NCI-H1436 treated with DMSO at 0.1 percent for 48 hours (cell line): Measurements from ENCODE around the gene CHSY1.

Experiments
- DNase-seq: peaks from one replicate; lab custom pipeline; 2025; lab: John Stamatoyannopoulos, UW

Gene CHSY1

GRCh38 chr15:101171954-101172353 is 79.9 kb downstream of the CHSY1 start:
- no peak for DNase-seq

- no peak for DNase-seq
Measured at GRCh38 chr15:101170568-101171350, 81.1 kb downstream of the CHSY1 start.

DNA sequence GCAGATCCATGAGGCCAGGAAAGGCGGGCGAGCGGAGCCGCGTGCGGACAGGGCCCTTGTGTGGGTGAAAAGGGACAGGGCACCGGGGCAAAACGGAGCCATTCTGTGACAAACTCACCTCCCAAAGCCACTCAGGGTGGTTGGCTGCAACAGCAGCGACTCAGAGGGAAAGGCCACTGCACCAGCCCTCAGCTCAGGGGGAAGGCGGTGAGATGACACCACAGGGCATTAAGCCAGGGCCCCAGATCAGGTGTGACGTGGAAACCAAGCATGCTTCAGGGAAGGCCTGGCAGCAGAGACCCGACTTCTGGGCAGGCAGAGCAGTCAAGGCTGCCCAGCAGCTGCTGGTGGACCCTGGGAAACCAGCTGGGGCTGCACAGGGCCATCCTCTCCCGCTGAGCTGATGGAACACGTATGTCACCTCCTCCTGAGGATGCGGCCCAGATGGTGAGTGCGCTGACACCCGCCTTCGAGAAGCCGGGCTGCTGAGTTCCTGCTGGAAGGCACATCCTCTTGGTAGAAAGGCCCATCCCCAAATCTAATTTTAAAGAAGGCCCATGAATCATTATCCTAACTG is 82.3 kb downstream of the CHSY1 start:
- DNase-seq: no peak

- no peak for DNase-seq
Measured at GRCh38 chr15:101168898-101169494, 82.9 kb downstream of the CHSY1 start.

GRCh38 chr15:101168463-101168824 is 83.4 kb downstream of the CHSY1 start:
- no peak for DNase-seq

- no peak for DNase-seq
Measured at GRCh38 chr15:101167753-101168462, 83.9 kb downstream of the CHSY1 start.

DNA sequence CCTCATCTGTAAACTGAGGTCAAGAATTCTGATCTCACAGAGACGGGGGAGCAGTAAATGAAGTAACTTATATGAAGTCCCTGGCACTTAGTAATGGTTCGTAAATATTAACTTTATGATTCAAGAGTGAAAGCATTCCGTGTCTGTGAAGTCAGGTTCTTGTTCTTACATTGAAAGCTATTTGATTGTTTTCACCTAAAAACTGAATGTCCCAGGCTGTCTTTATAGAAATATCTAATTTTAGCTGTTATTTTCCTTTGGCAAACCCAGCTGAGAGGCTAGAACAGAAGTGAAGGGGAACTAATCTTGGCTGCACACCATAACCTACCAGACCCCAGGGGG is 84.5 kb downstream of the CHSY1 start:
- DNase-seq: no peak

DNA sequence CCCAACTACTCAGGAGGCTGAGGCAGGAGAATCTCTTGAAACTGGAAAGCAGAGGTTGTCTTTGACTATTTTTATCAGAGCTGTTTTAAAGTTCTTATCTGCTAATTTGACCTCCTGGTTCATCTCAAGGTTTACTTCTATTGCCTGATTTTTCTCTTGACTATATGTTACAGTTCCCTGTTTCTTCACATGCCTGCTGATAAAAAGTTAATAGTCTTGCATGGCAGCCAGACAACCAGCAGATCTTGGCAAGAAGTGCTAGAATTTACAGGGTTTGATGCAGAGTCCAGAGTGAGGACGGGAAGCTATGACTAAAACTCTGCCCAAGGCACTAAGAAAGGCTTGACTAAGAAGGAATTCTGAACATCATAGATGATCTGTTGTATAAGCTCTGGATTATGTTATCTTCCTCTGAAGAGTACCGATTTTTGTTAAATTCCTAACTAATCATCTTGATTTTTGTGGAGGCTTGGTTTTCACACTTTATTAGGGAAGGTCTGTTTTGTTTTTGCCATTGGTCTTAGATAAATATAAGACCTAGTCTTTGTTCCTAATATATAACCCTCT is 85.9 kb downstream of the CHSY1 start:
- DNase-seq: no peak

GRCh38 chr15:101162701-101163483 is 89.0 kb downstream of the CHSY1 start:
- no peak for DNase-seq

- DNase-seq: no peak
Measured at GRCh38 chr15:101161656-101162055, 90.2 kb downstream of the CHSY1 start.

- DNase-seq: no peak
Measured at GRCh38 chr15:101159936-101160815, 91.7 kb downstream of the CHSY1 start.

DNA sequence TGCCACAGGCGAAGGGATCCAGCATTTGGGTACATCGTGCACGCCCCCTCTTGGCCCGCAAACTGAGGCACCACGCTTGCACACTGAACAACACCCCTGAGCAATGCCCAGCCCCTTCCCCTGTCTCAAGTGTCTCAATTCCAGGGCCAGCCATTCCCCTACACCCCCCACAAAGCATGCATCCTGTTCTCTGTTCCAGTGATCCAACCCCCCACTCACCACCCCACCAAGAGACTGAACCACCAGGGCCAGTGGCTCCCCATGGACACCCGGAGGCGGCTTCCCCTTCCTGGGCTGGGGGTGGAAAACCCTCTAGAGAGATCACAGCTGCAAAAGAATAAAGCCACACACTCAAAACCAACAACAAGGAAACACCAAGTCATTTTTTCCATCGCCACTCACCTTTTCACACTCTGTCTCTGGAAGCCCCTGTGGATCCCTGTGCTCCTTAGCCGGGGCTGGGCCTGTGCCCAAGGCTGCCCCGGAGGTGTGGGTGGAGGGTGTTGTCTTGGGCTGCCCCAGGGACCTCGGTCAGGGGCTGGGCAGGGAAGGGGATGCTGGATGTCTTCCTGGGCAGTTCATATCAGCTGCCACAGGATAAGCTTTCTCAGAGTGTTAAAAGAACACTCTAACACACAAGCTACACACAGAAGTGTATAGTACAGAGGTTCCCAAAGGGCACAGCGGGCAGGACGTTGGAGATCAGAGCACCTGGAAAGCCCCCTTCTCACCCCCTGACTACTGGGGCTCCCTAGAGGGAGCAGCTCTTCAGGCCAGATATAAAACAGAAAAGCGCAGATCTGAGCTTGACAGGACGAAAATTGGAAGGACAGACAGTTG is 92.5 kb downstream of the CHSY1 start:
- no peak for DNase-seq

- DNase-seq: no peak
Measured at GRCh38 chr15:101158166-101159095, 93.4 kb downstream of the CHSY1 start.

DNA sequence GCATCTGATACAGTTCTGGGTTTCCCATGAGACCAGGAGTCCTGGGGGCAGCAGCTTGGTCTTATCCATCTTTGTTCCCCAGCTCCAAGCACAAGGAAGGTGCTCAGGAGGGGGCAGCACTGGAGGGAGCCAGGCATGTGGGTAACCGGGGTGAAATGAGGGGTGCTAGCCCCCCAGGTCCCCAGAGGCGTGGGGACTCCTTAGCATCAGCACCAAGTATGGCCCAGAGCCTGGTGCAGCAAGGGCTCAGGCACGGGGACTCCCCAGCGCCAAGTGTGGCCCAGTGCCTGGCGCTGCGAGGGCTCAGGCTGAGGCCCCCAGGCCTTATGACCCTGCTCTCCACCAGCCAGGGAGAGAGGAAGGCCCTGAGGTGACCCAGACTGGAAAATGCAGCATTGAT is 94.1 kb downstream of the CHSY1 start:
- no peak for DNase-seq

DNA sequence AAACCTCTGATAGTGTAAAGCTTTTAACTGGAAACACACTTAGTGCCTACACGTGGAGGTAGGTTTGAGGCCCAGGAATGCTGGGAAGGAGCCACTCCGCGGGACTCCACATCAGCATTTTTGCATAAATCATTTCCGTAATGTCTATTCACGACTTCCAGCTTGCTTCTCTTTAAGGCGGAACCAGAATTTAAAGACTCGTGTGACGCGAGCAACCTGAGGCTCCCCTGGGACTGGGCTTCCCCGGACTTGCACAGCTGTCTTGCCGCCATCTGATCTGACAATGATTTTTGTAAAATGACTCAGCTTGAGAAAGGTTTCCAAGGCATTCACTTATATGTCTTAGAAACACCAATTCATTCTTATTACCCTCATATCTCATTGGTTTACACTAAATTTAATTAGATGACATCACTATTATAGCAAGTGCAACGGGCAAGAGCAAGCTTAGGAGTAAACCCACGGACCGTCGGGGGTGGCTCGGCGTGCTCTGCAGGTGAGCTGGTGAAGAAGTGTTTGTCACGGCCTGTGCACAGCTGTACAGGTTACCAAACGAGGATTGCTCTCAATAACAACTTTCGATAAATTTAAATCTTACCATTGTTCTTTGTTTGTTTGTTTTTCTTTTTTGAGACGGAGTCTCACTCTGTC is 95.2 kb downstream of the CHSY1 start:
- no peak for DNase-seq

- DNase-seq: no peak
Measured at GRCh38 chr15:101156061-101156460, 95.8 kb downstream of the CHSY1 start.

DNA sequence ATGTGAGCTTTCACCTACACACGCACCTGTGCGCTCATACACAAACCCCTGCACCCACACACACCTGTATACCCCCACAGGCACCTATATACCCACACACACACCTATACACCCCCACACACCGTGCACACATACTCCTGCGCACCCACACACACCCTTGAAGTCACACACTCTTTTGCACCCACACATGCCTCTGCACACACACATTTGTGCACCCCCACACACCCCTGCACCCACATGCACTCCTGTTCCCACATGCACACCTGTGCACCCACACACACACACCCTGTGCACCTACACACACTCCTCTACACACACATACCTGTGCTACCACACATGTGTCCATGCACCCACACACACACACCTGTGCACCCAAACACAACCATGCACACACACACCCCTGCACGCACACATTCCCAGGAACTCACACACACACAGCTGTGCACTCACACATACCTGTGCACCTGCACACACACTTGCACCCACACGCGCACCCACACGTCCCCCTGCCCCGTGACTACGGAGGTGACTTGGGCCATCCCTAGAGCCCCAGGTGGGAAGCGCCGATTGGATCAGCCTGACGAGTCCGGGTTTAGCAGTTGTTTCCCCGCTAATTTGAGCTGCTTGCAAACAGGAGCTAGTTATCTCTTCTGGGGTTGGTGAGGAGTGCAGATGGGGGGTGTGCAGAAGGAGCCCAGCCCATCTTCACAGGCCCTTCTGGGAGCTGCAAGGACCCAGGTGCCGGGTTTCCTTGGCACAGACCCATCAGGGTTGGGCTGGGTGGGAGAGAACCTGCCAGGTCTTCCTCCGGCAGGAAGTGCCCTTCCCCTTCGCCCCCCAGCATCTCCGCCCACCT is 97.8 kb downstream of the CHSY1 start:
- no peak for DNase-seq
